WTC11 (cell line): ENCODE measurements around the gene CA11. TPM values are rescaled to one million over a fixed set of nuclear protein-coding genes. Genes with fewer than 3 reads are reported as not detected.
A peak's percentile ranks its signal among the peaks of the same experiment; 100 is the strongest.

ENCODE experiments used
- ATAC-seq: fragments of 200-7000 bp; cut with Tn5 transposase; 2 replicates; pipeline ENCODE4 v1.10.0; 2021; ENCODE audit warnings: mild to moderate bottlenecking, moderate library complexity
- CTCF ChIA-PET: fragments of 300-600 bp; sonication (Branson Sonifier 250); formaldehyde crosslinking; loops from one replicate; lab custom pipeline; 2021; ENCODE audit warnings: antibody characterized with exemption; lab: Charles Lee
- POLR2A ChIA-PET: fragments of 350-600 bp; sonication (Branson Sonifier 250); formaldehyde crosslinking; loops from one replicate; lab custom pipeline; 2021; ENCODE audit warnings: antibody characterized with exemption; lab: Charles Lee
- DNase-seq: peaks from one replicate; pipeline ENCODE4 v3.0.0; 2021; ENCODE audit warnings: low spot score
- H3K27ac Mint-ChIP-seq: 2 replicates; pipeline ENCODE4 v1.8.0; 2021; ENCODE audit warnings: mixed read lengths
- H3K27me3 Mint-ChIP-seq: 2 replicates; pipeline ENCODE4 v1.8.0; 2021; ENCODE audit warnings: low read depth, mild to moderate bottlenecking, moderate library complexity, mixed read lengths
- H3K36me3 Mint-ChIP-seq: 2 replicates; pipeline ENCODE4 v1.8.0; 2021; ENCODE audit warnings: mixed read lengths
- H3K4me1 Mint-ChIP-seq: 2 replicates; pipeline ENCODE4 v1.8.0; 2022; ENCODE audit warnings: mixed read lengths
- H3K4me3 Mint-ChIP-seq: 2 replicates; pipeline ENCODE4 v1.8.0; 2021; ENCODE audit warnings: mild to moderate bottlenecking, moderate library complexity, mixed read lengths
- H3K9me3 Mint-ChIP-seq: 2 replicates; pipeline ENCODE4 v1.8.0; 2021; ENCODE audit warnings: mixed read lengths
- EMX1 ChIP-seq: fragments of 250-450 bp; sonication (Bioruptor Pico); IDR thresholded peaks from 2 replicates; pipeline ENCODE4 v1.8.0; 2021; ENCODE audit warnings: mild to moderate bottlenecking
- FOXP1 ChIP-seq: sonication (generic); formaldehyde crosslinking; IDR thresholded peaks from 2 replicates; pipeline ENCODE4 v1.8.0; 2022; ENCODE audit warnings: missing genetic modification reagents, mild to moderate bottlenecking, moderate library complexity, borderline replicate concordance
- HMGA2 ChIP-seq: fragments of 250-450 bp; sonication (Bioruptor Pico); IDR thresholded peaks from 2 replicates; pipeline ENCODE4 v1.4.0; 2021; ENCODE audit warnings: mild to moderate bottlenecking, moderate library complexity
- MAX ChIP-seq: sonication (generic); formaldehyde crosslinking; IDR thresholded peaks from 2 replicates; pipeline ENCODE4 v1.8.0; 2022; ENCODE audit warnings: mild to moderate bottlenecking, missing genetic modification reagents
- NR2C2 ChIP-seq: sonication (generic); formaldehyde crosslinking; IDR thresholded peaks from 2 replicates; pipeline ENCODE4 v1.8.0; 2022; ENCODE audit warnings: mild to moderate bottlenecking, missing genetic modification reagents
- RORB ChIP-seq: fragments of 250-450 bp; sonication (Bioruptor Pico); IDR thresholded peaks from 2 replicates; pipeline ENCODE4 v1.9.0; 2021; ENCODE audit warnings: mild to moderate bottlenecking
- SMAD3 ChIP-seq: sonication (generic); formaldehyde crosslinking; IDR thresholded peaks from 2 replicates; pipeline ENCODE4 v1.8.0; 2022; ENCODE audit warnings: missing genetic modification reagents, mild to moderate bottlenecking, borderline replicate concordance
- STAT6 ChIP-seq: sonication (generic); formaldehyde crosslinking; conservative IDR thresholded peaks from 2 replicates; pipeline ENCODE4 v1.8.1; 2023; ENCODE audit warnings: mild to moderate bottlenecking, low read depth, missing genetic modification reagents, moderate library complexity
- TEAD1 ChIP-seq: sonication (generic); formaldehyde crosslinking; IDR thresholded peaks from 2 replicates; pipeline ENCODE4 v1.8.0; 2022; ENCODE audit warnings: mild to moderate bottlenecking, missing genetic modification reagents
- ZNF121 ChIP-seq: sonication (generic); formaldehyde crosslinking; IDR thresholded peaks from 2 replicates; pipeline ENCODE4 v1.8.0; 2023; ENCODE audit warnings: missing genetic modification reagents
- ZNF219 ChIP-seq: sonication (generic); formaldehyde crosslinking; IDR thresholded peaks from 2 replicates; pipeline ENCODE4 v1.8.0; 2023; ENCODE audit warnings: missing genetic modification reagents, mild to moderate bottlenecking, borderline replicate concordance
- ZNF512 ChIP-seq: sonication (generic); formaldehyde crosslinking; IDR thresholded peaks from 2 replicates; pipeline ENCODE4 v1.8.1; 2022; ENCODE audit warnings: missing genetic modification reagents, borderline replicate concordance
- total RNA-seq: library from RNA; stranded (reverse); gene quantifications from 3 replicates; pipeline ENCODE4 v1.2.3, GENCODE V29; 2021
- TF ChIP-seq, protein P1 (sequence below): sonication (generic); formaldehyde crosslinking; IDR thresholded peaks from 2 replicates; pipeline ENCODE4 v1.8.0; 2022; ENCODE audit warnings: mild to moderate bottlenecking, missing genetic modification reagents
- TF ChIP-seq, protein P2 (sequence below): sonication (generic); formaldehyde crosslinking; IDR thresholded peaks from 2 replicates; pipeline ENCODE4 v1.8.1; 2022; ENCODE audit warnings: low read depth, missing genetic modification reagents, borderline replicate concordance
- TF ChIP-seq, protein P3 (sequence below): sonication (generic); formaldehyde crosslinking; IDR thresholded peaks from 2 replicates; pipeline ENCODE4 v1.8.1; 2023; ENCODE audit warnings: mild to moderate bottlenecking, missing genetic modification reagents, moderate library complexity
- TF ChIP-seq, protein P4 (sequence below): fragments of 250-450 bp; sonication (Bioruptor Pico); IDR thresholded peaks from 2 replicates; pipeline ENCODE4 v1.9.0; 2021; ENCODE audit warnings: mild to moderate bottlenecking
- TF ChIP-seq, protein P5 (sequence below): fragments of 250-450 bp; sonication (Bioruptor Pico); IDR thresholded peaks from 2 replicates; pipeline ENCODE4 v2.1.2; 2022; ENCODE audit warnings: mild to moderate bottlenecking, moderate library complexity

The CA11 gene
- total RNA-seq, 1 experiment from 2014 or later, result 41.4 TPM

- H3K9me3 Mint-ChIP-seq, result no peaks in the 10 kb centered on the region
- no peak for TF ChIP-seq EMX1 (CRISPR knock-in tag)
- TF ChIP-seq, protein P1, sequence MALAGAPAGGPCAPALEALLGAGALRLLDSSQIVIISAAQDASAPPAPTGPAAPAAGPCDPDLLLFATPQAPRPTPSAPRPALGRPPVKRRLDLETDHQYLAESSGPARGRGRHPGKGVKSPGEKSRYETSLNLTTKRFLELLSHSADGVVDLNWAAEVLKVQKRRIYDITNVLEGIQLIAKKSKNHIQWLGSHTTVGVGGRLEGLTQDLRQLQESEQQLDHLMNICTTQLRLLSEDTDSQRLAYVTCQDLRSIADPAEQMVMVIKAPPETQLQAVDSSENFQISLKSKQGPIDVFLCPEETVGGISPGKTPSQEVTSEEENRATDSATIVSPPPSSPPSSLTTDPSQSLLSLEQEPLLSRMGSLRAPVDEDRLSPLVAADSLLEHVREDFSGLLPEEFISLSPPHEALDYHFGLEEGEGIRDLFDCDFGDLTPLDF, result no peak
- TF ChIP-seq ZNF219, result no peak
- TF ChIP-seq TEAD1 (CRISPR knock-in tag), result no peak
- no peak for TF ChIP-seq SMAD3 (CRISPR knock-in tag)
- TF ChIP-seq, protein P2, sequence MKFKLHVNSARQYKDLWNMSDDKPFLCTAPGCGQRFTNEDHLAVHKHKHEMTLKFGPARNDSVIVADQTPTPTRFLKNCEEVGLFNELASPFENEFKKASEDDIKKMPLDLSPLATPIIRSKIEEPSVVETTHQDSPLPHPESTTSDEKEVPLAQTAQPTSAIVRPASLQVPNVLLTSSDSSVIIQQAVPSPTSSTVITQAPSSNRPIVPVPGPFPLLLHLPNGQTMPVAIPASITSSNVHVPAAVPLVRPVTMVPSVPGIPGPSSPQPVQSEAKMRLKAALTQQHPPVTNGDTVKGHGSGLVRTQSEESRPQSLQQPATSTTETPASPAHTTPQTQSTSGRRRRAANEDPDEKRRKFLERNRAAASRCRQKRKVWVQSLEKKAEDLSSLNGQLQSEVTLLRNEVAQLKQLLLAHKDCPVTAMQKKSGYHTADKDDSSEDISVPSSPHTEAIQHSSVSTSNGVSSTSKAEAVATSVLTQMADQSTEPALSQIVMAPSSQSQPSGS (CRISPR knock-in tag), result no peak
- TF ChIP-seq, protein P3, sequence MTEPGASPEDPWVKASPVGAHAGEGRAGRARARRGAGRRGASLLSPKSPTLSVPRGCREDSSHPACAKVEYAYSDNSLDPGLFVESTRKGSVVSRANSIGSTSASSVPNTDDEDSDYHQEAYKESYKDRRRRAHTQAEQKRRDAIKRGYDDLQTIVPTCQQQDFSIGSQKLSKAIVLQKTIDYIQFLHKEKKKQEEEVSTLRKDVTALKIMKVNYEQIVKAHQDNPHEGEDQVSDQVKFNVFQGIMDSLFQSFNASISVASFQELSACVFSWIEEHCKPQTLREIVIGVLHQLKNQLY (CRISPR knock-in tag), result no peak
- no peak for TF ChIP-seq ZNF121 (CRISPR knock-in tag)
- TF ChIP-seq, protein P4, sequence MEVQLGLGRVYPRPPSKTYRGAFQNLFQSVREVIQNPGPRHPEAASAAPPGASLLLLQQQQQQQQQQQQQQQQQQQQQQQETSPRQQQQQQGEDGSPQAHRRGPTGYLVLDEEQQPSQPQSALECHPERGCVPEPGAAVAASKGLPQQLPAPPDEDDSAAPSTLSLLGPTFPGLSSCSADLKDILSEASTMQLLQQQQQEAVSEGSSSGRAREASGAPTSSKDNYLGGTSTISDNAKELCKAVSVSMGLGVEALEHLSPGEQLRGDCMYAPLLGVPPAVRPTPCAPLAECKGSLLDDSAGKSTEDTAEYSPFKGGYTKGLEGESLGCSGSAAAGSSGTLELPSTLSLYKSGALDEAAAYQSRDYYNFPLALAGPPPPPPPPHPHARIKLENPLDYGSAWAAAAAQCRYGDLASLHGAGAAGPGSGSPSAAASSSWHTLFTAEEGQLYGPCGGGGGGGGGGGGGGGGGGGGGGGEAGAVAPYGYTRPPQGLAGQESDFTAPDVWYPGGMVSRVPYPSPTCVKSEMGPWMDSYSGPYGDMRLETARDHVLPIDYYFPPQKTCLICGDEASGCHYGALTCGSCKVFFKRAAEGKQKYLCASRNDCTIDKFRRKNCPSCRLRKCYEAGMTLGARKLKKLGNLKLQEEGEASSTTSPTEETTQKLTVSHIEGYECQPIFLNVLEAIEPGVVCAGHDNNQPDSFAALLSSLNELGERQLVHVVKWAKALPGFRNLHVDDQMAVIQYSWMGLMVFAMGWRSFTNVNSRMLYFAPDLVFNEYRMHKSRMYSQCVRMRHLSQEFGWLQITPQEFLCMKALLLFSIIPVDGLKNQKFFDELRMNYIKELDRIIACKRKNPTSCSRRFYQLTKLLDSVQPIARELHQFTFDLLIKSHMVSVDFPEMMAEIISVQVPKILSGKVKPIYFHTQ (CRISPR knock-in tag), result no peak
- TF ChIP-seq RORB, result no peak
- ChIA-PET CTCF (no interaction called here), POLR2A (interaction anchor here (1.4 to 1.8 kb wide), 2 partner anchors 10 to 20 kb away, joined by 3 to 16 read pairs; partner anchors contain the start of gene FAM83E)
- peak; percentile 5 for ATAC-seq
- peaks cover 4% of the 10 kb centered on the region; the same call in 1 of the 2 replicates for H3K36me3 Mint-ChIP-seq
- H3K4me3 Mint-ChIP-seq, result peak overlapping the region; percentile 73
- H3K27me3 Mint-ChIP-seq, result no peaks in the 10 kb centered on the region; the same call in 1 of the 2 replicates
- H3K27ac Mint-ChIP-seq, result peak overlapping the region; percentile 79
- H3K4me1 Mint-ChIP-seq, result peaks cover 21% of the 10 kb centered on the region
- no peak for DNase-seq
These were observed 20.9 kb downstream of the CA11 start for GRCh38 chr19:48624791-48625723.

DNA sequence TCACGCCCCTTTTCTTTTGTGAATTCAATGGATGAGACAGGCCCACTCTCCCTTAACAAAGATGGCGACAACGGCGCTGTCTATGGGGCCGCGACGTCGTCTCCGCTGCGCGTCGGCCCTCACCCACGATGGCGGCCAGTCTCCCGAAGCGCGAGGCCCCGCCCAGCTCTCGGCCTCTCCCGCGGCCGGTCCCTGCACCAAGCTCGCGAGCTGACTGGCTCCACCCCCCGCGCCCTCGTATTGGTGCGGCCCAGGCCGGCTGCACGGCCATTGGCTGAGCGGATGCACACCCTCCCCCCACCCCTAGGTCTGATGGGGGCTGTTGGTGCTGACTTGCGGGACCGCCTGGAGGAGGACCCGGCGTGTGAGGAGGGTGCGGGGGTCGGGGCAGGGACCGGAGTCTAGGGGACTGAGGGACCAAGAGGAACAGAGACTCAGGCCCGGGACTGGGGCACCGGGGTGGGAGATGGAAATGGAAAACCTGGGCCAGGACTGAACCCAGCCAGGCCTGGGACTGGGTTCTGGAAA is 21.9 kb downstream of the CA11 start:
- Mint-ChIP-seq H3K9me3 (no peaks in the 10 kb centered on the region), H3K4me3 (peak overlapping the region; percentile 73), H3K27me3 (no peaks in the 10 kb centered on the region; the same call in 1 of the 2 replicates), H3K27ac (peak overlapping the region; percentile 97), H3K4me1 (peaks cover 25% of the 10 kb centered on the region), H3K36me3 (peaks cover 5% of the 10 kb centered on the region; the same call in 1 of the 2 replicates)
- DNase-seq, result peak; percentile 100
- ATAC-seq, result peak; percentile 83
- POLR2A ChIA-PET, result interaction anchor here (0.6 to 1.8 kb wide), 6 partner anchors 9 to 290 kb away, joined by 3 to 16 read pairs (median 4); partner anchors contain the start of gene FAM83E
- CTCF ChIA-PET, result interaction anchor here (0.8 to 1.9 kb wide), 9 partner anchors 9 to 164 kb away, joined by 3 to 12 read pairs (median 5); partner anchors contain the start of genes CA11 and FAM83E
- no peak for TF ChIP-seq FOXP1
- no peak for TF ChIP-seq NR2C2 (CRISPR knock-in tag)
- TF ChIP-seq SMAD3 (CRISPR knock-in tag), result no peak
- TF ChIP-seq MAX (CRISPR knock-in tag), result peak; percentile 19; the same call in 1 of the 2 replicates
- TF ChIP-seq ZNF512 (CRISPR knock-in tag), result no peak
- no peak for TF ChIP-seq HMGA2
- TF ChIP-seq, protein P5, sequence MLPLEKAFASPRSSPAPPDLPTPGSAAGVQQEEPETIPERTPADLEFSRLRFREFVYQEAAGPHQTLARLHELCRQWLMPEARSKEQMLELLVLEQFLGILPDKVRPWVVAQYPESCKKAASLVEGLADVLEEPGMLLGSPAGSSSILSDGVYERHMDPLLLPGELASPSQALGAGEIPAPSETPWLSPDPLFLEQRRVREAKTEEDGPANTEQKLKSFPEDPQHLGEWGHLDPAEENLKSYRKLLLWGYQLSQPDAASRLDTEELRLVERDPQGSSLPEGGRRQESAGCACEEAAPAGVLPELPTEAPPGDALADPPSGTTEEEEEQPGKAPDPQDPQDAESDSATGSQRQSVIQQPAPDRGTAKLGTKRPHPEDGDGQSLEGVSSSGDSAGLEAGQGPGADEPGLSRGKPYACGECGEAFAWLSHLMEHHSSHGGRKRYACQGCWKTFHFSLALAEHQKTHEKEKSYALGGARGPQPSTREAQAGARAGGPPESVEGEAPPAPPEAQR, result no peak
- TF ChIP-seq STAT6 (CRISPR knock-in tag), result no peak
